ENCODE measurements around the gene SMARCC1. TPM values are rescaled to one million over a fixed set of nuclear protein-coding genes. Genes with fewer than 3 reads are reported as not detected.

The SMARCC1 gene
- total RNA-seq, 1 experiment from 2014 or later: 33.8 TPM

- DNase-seq (ENCODE audit: extremely low read depth, low read depth): no peak
These were observed 70.1 kb downstream of the SMARCC1 start for GRCh38 chr3:47711596-47711995.

- no peak for DNase-seq (ENCODE audit: extremely low read depth, low read depth)
These were observed 76.3 kb downstream of the SMARCC1 start for GRCh38 chr3:47705391-47705790.

GRCh38 chr3:47704237-47704612 lies 77.5 kb downstream of the SMARCC1 start:
- no peak for DNase-seq (ENCODE audit: extremely low read depth, low read depth)

GRCh38 chr3:47701388-47701787 lies 80.3 kb downstream of the SMARCC1 start:
- DNase-seq (ENCODE audit: extremely low read depth, low read depth): no peak

- DNase-seq (ENCODE audit: extremely low read depth, low read depth): no peak
These were observed 89.5 kb downstream of the SMARCC1 start for GRCh38 chr3:47692158-47692557.

- no peak for DNase-seq (ENCODE audit: extremely low read depth, low read depth)
These were observed 93.2 kb downstream of the SMARCC1 start for GRCh38 chr3:47688488-47688887.

GRCh38 chr3:47685037-47685436 lies 96.7 kb downstream of the SMARCC1 start:
- no peak for DNase-seq (ENCODE audit: extremely low read depth, low read depth)

- no peak for DNase-seq (ENCODE audit: extremely low read depth, low read depth)
These were observed 100.7 kb downstream of the SMARCC1 start for GRCh38 chr3:47681016-47681415.

GRCh38 chr3:47678446-47679338 lies 103.0 kb downstream of the SMARCC1 start:
- no peak for DNase-seq (ENCODE audit: extremely low read depth, low read depth)

- DNase-seq (ENCODE audit: extremely low read depth, low read depth): no peak
These were observed 112.5 kb downstream of the SMARCC1 start for GRCh38 chr3:47669026-47669749.

GRCh38 chr3:47666118-47666517 lies 115.6 kb downstream of the SMARCC1 start:
- no peak for DNase-seq (ENCODE audit: extremely low read depth, low read depth)

GRCh38 chr3:47664519-47664918 lies 117.2 kb downstream of the SMARCC1 start:
- peak; percentile 6 for DNase-seq (ENCODE audit: extremely low read depth, low read depth)

- no peak for DNase-seq (ENCODE audit: extremely low read depth, low read depth)
These were observed 118.0 kb downstream of the SMARCC1 start for GRCh38 chr3:47663630-47664240.

- no peak for DNase-seq (ENCODE audit: extremely low read depth, low read depth)
These were observed 120.5 kb downstream of the SMARCC1 start for GRCh38 chr3:47661121-47661752.

- DNase-seq (ENCODE audit: extremely low read depth, low read depth): no peak
These were observed 123.2 kb downstream of the SMARCC1 start for GRCh38 chr3:47658444-47658843.

- no peak for DNase-seq (ENCODE audit: extremely low read depth, low read depth)
These were observed 129.6 kb downstream of the SMARCC1 start for GRCh38 chr3:47652142-47652541.

GRCh38 chr3:47650294-47650693 lies 131.4 kb downstream of the SMARCC1 start:
- DNase-seq (ENCODE audit: extremely low read depth, low read depth): no peak

- no peak for DNase-seq (ENCODE audit: extremely low read depth, low read depth)
These were observed 134.1 kb downstream of the SMARCC1 start for GRCh38 chr3:47647550-47647949.

GRCh38 chr3:47646362-47646761 lies 135.3 kb downstream of the SMARCC1 start:
- no peak for DNase-seq (ENCODE audit: extremely low read depth, low read depth)

GRCh38 chr3:47645551-47645950 lies 136.1 kb downstream of the SMARCC1 start:
- no peak for DNase-seq (ENCODE audit: extremely low read depth, low read depth)

GRCh38 chr3:47643092-47643491 lies 138.6 kb downstream of the SMARCC1 start:
- no peak for DNase-seq (ENCODE audit: extremely low read depth, low read depth)

Data from NCI-H460 (cell line).